ENCODE results near the gene PXN. TPM values are rescaled to one million over a fixed set of nuclear protein-coding genes. Genes with fewer than 3 reads are reported as not detected.
A peak's percentile ranks its signal among the peaks of the same experiment; 100 is the strongest.

Gene PXN
- total RNA-seq, 4 donors from 2014 or later, result 36.3 to 54.0 (median 49.8) TPM

DNA sequence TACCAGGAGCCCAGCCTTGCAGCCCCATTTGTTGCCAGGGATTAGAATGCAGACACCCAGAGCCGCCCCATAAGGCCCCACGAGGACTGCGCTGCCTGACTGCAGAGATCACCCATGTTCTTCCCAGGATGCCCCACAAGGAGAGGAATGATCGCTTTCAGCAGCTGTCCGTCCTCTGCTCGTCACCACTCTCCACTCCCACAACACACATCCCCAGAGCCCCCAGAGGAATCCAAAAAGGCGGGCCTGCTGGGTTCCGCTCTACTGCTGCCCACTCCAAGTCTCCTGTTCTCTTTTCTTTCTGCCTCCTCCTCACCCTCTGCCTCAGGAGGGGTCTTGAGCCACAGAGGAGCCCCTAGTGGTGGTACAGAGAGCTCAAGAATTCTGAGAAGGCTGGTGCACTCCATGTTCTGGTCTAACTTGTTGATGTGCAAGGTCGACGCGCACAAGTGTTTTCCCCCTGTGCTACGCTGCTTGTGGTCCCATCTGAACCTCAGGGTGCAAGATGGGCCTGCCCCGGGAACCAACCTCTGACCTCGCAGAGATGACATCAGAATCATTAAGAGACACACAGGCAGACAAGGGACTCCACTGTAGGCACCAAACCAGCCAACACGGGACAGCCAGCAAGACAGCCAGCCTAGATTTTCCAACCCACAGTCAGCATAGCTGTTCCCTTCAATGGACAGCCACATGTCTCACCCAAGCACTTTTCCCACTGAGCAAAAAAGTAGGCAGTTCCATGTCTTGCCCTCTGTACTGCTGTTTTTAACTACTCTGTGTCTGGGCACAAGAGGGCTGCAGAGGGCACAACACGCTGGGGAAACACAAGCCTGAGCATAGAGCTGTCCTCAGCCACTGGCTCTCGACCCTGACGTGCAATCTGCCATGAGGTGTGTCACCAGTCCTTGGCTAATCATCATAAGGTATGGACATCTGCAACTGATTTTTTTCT, 29.9 kb downstream of the PXN start:
- no peak overlapping the region for H3K4me3 ChIP-seq (ENCODE audit: low read depth, poor library complexity, severe bottlenecking)
- TF ChIP-seq POLR2A (IDR thresholded peaks at IDR 0.05) (no peak), CTCF (IDR thresholded peaks at IDR 0.05) (no peak)
- WGBS, 2 donors, result 65 to 66% methylated on average over 18 of the region's 18 CpGs
- intact Hi-C loops (cut with DNase I; ENCODE audit: low total_unique reads), result no loop called here
- no peak for DNase-seq (ENCODE audit: low spot score in 2 of 2)

DNA sequence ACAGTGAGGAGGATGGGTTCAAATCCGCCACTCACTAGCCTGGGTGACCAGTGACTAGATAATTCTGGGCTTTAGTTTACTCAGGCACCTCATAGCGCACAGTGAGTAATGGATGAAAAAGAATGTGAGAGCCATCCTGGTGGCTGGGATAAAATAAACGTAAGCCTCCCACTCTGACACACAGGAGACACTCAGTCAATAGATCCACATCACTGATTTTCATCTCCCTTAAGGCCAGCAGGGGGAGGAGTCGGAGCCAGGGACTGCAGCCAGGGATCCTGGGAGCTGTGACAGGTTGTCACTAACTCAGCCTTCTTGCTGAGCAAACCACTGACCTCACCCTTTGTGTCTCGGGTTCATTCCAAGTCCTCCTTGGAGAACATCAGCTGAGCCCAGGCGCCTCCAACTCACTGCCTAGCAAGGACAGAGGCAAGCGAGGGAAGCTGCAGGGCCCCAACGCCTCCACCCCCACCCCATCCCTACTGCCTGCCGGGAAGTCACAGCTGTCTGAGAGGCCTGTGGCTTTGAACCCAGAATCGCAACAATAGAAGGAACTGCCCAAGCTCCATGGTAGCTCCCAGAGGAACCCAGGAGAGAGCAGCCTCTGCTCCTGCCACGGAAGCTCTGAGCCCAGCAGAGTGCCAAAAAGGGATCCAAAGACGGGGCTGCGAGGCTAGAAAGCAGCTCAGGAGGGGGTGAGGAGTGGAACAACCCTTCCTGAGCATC, 30.7 kb downstream of the PXN start:
- DNase-seq (ENCODE audit: low spot score in 2 of 2), result peak; percentile 91 to 97
- 20 to 22% methylated on average over 11 to 13 of the region's 13 CpGs for WGBS, 2 donors
- H3K4me3 ChIP-seq (ENCODE audit: low read depth, poor library complexity, severe bottlenecking), result no peak overlapping the region
- intact Hi-C loops (cut with DNase I; ENCODE audit: low total_unique reads), result no loop called here
- no peak for TF ChIP-seq CTCF (IDR thresholded peaks at IDR 0.05)
- no peak for TF ChIP-seq POLR2A (IDR thresholded peaks at IDR 0.05)

DNA sequence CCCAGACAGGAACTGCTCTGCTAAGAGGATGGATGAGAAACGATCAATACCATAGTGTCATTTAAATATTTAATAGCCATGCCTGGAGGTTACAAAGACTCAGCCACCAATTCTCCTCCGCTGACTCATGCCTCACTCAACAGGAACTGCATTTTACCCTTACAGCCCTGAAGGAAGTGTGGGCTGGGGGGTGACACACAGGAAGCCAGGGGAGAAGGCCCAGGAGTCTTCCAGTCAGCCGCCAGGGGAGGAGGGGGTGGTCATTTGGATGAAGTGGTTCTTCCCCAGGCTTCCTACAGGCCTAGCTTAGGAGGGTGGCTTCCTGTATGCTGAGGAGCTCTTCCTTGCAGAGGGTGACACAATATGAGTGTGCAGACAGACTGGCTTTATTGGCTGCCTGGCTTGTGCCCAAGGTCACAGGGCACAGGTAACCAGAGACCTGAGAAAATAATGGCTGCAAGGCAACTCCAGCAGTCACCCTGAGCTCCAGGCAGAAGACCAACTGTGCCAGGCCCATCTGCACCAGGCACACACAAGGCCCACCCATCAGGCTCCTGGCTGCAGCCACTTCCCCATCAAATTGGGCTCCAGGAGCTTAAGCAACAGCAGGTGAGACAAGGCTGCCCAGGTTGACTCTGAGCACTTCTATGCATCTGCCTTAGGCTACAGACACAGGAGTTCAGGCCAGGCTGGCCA, 34.1 kb downstream of the PXN start:
- WGBS, 2 donors, result 11 to 19% methylated on average over 3 of the region's 3 CpGs
- intact Hi-C loops (cut with DNase I; ENCODE audit: low total_unique reads), result no loop called here
- no peak for DNase-seq (ENCODE audit: low spot score in 2 of 2)
- H3K4me3 ChIP-seq (ENCODE audit: low read depth, poor library complexity, severe bottlenecking), result no peak overlapping the region
- TF ChIP-seq CTCF (IDR thresholded peaks at IDR 0.05) (no peak), POLR2A (IDR thresholded peaks at IDR 0.05) (no peak)

DNA sequence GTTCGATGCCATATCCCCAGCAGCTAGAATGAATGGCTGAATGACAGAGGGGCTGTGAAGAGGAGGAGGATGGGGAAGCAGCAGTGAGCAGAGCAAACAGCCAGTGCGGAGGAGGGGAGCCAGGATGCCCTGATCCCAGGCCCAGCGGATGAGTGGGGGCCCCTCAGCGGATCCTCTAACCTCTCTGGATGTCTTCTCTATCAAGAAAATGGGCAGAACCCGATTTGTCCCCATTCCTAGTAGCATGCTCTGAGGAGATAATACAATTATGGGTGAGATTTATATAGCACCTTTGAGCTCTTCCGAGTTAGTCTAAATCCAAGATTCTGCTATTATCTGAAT, 34.6 kb downstream of the PXN start:
- 38 to 43% methylated on average over 6 of the region's 6 CpGs for WGBS, 2 donors
- H3K4me3 ChIP-seq (ENCODE audit: low read depth, poor library complexity, severe bottlenecking), result no peak overlapping the region
- DNase-seq (ENCODE audit: low spot score in 2 of 2), result no peak
- no peak for TF ChIP-seq POLR2A (IDR thresholded peaks at IDR 0.05)
- no peak for TF ChIP-seq CTCF (IDR thresholded peaks at IDR 0.05)
- intact Hi-C loops (cut with DNase I; ENCODE audit: low total_unique reads), result no loop called here

DNA sequence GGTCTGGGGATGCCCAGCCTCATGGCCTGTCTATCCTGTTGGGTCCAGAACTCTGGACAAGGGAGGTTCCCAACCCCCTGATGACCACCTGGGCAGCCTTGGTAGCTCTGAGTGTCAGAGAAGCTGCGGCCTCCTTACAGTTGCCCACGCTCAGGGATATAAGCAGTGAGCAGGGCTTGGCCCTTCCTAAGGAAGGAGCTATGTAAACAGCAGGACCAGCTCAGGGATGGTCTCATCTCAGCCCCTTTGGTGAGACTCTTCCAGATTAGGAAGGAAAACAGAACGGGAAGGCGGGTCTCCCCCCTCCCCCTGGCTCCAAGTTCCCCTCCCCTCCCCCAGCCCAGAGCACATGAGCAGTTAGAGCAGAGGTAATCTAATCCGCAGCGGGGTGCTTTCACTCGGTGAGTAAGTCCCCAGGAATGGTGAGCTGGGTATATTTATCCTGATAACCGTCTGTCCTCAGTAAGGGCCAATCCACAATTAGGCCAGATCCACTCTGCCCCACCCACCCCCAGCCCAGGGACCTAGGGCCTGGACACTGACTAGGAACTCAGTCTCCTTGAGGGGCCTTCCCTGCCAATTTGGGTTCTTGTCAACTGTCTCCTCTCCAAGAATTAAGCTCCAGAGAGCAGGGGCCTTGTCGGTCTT, 35.1 kb downstream of the PXN start:
- WGBS, 2 donors, result 14 to 23% methylated on average over 8 to 9 of the region's 9 CpGs
- TF ChIP-seq CTCF (IDR thresholded peaks at IDR 0.05), result no peak
- no peak for TF ChIP-seq POLR2A (IDR thresholded peaks at IDR 0.05)
- intact Hi-C loops (cut with DNase I; ENCODE audit: low total_unique reads), result no loop called here
- peak in 1 of 2 donors; percentile 94 for DNase-seq (ENCODE audit: low spot score in 2 of 2)
- no peak overlapping the region for H3K4me3 ChIP-seq (ENCODE audit: low read depth, poor library complexity, severe bottlenecking)
